Stimulated activated CD4-positive, alpha-beta T cell treated with anti-CD3 and anti-CD28 coated beads, Interleukin-1b, Interleukin-23, amount 100 ng/mL, for 4 hours (primary cell): ENCODE data around the gene CATSPERE.
"Not testable (repeated sequence)": the region's sequence is repeated elsewhere in the genome, so short reads cannot be mapped to it uniquely, and the experiment has no call there.

Experiments used
- DNase-seq, 2 donors: peaks; one replicate each; pipeline ENCODE4 v3.0.0-alpha.2; 2020; ENCODE audit warnings: low read depth in 2 of 2

Gene CATSPERE

DNA sequence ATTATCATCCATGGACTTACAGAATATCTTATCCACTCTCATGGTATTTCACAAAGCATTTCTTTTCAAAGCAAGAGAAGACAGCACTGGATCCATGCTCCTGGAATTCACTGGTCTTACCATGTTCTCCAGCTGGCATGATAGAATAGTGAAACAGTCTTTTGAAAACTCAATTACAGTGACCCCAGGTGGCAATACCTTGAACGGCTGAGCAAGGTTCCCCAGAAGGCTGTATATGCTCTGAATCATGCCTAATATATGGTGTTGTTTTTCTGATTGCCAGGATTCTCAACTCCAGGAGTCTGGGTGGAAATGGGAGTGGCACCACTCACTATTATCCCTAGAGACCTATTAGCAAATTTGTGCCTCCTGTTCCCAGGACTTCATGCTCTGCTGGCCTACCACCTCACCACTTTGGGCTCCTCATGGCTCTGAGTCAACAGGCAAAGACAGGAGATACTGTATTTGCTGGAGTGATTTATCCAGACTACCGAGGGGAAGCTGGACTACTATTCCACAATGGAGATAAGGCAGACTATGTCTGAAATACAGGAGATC is 87.6 kb downstream of the CATSPERE start:
- no peak for DNase-seq

GRCh38 chr1:244552336-244552735 is 91.3 kb downstream of the CATSPERE start:
- DNase-seq: no peak

DNA sequence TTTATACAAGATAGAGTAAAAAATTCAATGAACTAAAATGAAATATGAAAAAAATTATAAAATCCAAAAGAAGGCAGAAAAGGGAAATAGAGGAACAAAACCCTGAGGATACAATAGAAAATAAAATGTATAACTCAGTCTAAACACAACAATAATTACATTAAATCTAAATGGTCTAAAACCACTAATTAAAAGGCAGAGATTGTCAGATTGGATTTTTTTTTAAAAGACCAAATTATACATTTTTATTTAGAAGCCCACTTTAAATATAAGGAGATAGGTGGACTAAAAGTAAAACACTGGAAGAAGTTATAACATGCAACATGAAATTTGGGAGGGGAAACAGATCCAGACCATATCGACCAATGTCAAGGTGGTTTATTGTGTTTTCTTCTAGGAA is 95.2 kb downstream of the CATSPERE start:
- no peak for DNase-seq

DNA sequence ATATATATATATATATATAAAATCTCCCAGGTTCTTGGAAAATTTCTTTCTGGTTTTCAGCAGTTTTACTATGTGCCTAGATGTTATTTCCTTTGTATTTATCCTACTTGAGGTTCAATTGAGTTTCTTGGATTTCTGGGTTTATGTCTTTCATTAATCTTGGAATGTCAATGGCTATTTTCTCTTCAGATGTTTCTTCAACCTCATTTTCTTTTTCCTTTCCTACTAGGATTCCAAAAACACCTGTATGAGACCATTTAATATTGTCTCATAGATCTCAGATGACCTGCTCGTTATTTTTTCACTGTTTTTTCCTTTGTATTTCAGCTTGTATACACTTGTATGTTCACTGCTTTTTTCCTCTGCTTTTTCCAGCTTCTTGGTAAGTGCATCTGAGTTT is 96.5 kb downstream of the CATSPERE start:
- no peak for DNase-seq

- no peak for DNase-seq
Observed at GRCh38 chr1:244559561-244559960, 98.5 kb downstream of the CATSPERE start.

DNA sequence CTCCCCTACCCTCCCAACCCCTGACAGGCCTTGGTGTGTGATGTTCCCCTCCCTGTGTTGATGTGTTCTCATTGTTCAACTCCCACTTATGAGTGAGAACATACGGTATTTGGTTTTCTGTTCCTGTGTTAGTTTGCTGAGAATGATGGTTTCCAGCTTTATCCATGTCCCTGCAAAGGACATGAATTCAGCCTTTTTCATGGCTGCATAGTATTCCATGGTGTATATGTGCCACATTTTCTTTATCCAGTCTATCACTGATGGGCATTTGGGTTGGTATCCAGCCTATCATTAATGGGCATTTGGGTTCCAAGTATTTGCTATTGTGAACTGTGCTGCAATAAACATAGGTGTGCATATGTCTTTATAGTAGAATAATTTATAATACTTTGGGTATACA is 101.8 kb downstream of the CATSPERE start:
- DNase-seq: not testable (repeated sequence)

DNA sequence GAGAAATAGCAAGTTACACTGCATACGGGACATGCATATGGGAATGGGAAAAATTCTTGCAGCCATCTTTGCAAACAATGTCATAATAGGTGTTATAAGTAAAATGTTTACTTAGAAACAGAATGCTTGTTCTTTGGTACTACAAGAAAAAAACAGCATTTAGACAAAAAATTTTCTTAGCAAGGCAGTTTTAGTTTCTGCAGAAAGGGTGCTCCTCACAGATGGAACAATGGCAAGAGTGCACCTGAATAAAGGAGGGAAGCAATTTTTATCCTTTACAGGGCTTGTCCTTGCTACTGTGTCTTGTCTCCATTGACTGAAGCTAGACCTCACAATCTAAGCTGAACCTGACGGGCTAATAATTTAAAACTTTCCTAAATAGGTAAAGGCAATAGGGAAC is 112.7 kb downstream of the CATSPERE start:
- no peak for DNase-seq

DNA sequence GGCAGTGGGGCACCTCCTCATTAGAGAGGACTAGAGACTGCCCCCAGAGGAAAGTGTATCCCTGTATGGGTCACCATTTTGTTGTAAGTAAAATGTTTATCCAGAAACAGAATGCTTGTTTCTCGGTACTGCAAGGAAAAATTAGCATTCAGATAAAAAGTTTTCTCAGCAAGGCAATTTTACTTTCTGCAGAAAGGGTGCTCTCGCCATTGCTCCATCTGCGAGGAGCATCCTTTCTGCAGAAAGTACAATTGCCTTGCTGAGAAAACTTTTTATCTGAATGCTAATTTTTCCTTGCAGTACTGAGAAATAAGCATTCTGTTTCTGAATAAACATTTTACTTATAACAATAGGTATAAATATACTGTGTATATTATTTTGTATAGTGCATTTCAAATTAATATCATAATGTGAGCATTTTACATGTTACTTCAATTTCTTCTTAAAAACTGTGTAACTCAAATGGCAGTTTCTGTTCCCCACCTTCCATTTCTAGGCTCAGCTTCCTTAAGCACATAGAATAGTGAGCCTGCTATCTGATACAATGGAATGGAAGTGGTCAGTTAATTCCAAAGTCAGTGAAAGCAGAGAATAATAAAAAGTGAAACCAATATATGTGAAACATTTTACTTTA is 115.3 kb downstream of the CATSPERE start:
- no peak for DNase-seq

- DNase-seq: not testable (repeated sequence)
Observed at GRCh38 chr1:244578205-244578604, 117.1 kb downstream of the CATSPERE start.

- no peak for DNase-seq
Observed at GRCh38 chr1:244583358-244583982, 122.4 kb downstream of the CATSPERE start.

- DNase-seq: no peak
Observed at GRCh38 chr1:244585867-244586266, 124.8 kb downstream of the CATSPERE start.

- DNase-seq: no peak
Observed at GRCh38 chr1:244590670-244591069, 129.6 kb downstream of the CATSPERE start.

DNA sequence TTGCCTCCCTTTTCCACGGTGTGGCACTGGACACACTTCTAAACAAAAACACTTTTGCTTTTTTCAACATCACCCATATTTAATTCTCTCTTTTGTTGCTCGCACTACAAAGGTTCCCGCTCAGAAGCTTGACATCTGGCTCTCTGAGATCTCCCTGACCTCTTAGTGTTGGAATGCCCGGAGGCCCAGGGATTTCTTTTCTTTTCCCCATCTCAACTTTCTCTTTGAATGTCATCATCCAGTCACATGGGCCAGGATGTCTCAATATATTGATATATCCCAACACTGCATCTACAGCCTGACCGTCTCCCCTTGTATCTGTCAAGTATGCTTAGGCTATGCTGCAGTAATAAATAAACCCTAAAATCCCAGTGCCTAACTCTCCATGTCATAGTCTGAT is 137.5 kb downstream of the CATSPERE start:
- no peak for DNase-seq

DNA sequence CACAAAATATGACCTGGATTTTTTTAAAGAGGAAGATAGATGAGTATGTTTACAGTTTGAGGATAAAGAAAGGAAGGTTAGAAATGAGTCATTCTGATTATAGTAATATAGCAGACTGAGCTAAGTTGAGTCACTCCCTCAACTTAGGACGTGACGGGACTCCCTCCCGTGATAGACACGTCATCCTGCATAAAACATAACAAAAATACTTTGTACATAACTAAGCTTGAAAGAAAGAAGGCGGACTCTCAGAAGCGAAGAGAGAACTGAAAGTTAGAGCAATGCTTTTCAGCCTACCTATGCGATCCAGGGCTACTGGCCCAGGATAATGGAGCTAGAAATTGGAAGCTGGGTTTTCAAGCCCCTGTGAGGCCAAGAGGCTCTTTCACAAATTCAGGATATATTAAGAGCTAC is 138.9 kb downstream of the CATSPERE start:
- peak; percentile 9 to 22 for DNase-seq

- no peak for DNase-seq
Observed at GRCh38 chr1:244601336-244601735, 140.3 kb downstream of the CATSPERE start.

DNA sequence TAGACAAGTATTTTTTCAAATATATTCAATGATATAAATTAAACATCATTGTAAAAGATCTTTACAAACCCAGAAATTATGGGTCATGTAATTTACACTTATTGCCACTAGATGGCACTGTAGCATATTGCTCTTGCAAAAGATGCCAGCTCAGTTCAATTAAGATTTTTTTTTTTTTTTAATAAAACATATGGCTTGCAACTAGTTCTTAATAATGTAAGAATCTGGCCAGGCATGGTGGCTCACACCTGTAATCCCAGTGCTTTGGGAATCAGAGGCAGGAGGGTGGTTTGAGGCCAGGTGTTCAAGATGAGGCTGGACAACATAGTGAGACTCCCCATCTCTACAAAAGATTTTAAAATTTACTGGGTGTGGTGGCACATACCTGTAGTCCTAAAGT is 142.4 kb downstream of the CATSPERE start:
- DNase-seq: no peak

DNA sequence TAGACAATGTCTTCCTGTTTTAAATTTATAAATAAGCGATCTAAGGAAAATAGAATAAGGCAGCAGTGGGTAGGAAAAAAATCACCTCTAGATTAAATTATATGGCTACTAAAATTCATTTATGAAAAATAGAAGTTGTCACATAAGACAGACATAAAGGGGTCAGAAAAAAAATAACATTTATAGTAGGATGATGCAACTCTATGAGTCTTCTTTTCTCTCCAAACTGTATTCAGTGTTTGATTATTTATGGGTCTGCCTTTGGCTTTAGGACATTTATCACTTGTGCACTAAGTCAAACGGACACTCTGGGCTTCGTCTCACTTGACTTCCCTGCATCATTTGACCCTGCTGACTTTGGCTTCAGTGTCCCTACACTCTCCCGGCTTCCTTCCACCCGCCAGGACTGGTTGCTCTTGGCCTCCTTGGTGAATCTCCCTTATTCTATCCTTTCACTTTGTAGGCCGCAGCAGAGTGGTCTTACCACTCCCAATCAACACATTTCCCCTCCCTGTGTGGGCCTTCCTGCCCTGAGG is 144.8 kb downstream of the CATSPERE start:
- no peak for DNase-seq

GRCh38 chr1:244614113-244614836 is 153.2 kb downstream of the CATSPERE start:
- no peak for DNase-seq

DNA sequence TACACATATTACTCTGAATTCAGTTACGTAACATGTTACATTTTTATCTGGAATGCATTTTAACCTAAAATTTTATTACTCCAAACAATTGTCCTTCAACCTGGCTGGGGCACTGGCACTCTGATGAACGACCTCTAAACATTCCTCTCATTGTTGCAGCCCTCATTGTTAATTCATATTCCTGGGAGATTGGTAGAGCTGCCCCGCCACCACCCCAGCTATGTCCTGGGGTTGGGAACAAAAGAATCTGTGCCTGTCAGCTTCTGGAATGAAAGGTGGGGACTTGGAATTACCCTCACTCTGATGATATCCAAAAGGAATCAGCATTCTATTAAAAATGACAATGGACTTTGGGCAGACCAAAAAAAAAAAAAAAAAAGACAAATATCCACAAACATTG is 153.8 kb downstream of the CATSPERE start:
- DNase-seq: no peak

- DNase-seq: no peak
Observed at GRCh38 chr1:244615301-244615700, 154.2 kb downstream of the CATSPERE start.

GRCh38 chr1:244626709-244627108 is 165.6 kb downstream of the CATSPERE start:
- DNase-seq: no peak

DNA sequence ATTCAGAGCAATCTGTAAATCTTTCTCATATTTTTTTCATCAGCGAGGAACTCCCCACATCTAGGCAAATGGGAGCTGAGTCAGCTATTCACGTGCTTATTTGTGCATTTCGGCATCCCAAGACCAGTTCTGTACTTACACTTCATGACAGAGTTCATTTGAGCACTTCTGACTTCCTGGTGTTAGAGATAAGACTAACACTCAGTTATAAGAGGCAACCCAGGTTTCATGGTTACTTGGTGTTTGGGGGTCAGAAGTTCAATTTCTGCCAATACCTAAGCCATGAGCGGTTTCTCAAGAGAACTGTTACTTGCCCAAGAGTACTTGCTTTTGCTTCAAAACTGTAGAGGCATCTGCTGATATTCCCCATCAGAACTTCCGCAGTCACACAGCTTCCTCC is 167.7 kb downstream of the CATSPERE start:
- DNase-seq: no peak

GRCh38 chr1:244633140-244633539 is 172.1 kb downstream of the CATSPERE start:
- no peak for DNase-seq
